Activated CD8-positive, alpha-beta T cell treated with anti-CD3 and anti-CD28 coated beads for 36 hours (primary cell): Measurements from ENCODE around the gene MYO9A. TPM values are rescaled to one million over a fixed set of nuclear protein-coding genes. Genes with fewer than 3 reads are reported as not detected.

ENCODE experiments used
- ATAC-seq: fragments of 200-7000 bp; cut with Tn5 transposase; one replicate; pipeline ENCODE4 v1.10.0; 2021; ENCODE audit warnings: mild to moderate bottlenecking, moderate library complexity
- CTCF ChIA-PET: fragments of 350-600 bp; sonication (Branson Sonifier 250); formaldehyde crosslinking; loops from one replicate; lab custom pipeline; 2021; ENCODE audit warnings: antibody characterized with exemption; lab: Charles Lee
- POLR2A ChIA-PET: fragments of 350-600 bp; sonication (Branson Sonifier 250); formaldehyde crosslinking; loops from one replicate; lab custom pipeline; 2021; ENCODE audit warnings: antibody characterized with exemption; lab: Charles Lee
- DNase-seq: peaks from one replicate; pipeline ENCODE4 v3.0.0-alpha.2; 2020
- H3K27ac Mint-ChIP-seq: one replicate; pipeline ENCODE4 v1.8.0; 2021; ENCODE audit warnings: mild to moderate bottlenecking, mixed read lengths
- H3K27me3 Mint-ChIP-seq: one replicate; pipeline ENCODE4 v1.8.0; 2021; ENCODE audit warnings: mixed read lengths
- H3K36me3 Mint-ChIP-seq: one replicate; pipeline ENCODE4 v1.8.0; 2021; ENCODE audit warnings: low read depth, mixed read lengths
- H3K4me1 Mint-ChIP-seq: one replicate; pipeline ENCODE4 v1.8.0; 2021; ENCODE audit warnings: low read depth, mixed read lengths
- H3K4me3 Mint-ChIP-seq: one replicate; pipeline ENCODE4 v1.8.0; 2021; ENCODE audit warnings: mild to moderate bottlenecking, moderate library complexity, mixed read lengths
- H3K9me3 Mint-ChIP-seq: one replicate; pipeline ENCODE4 v1.8.0; 2021; ENCODE audit warnings: mixed read lengths
- CTCF ChIP-seq: fragments of 200-600 bp; IDR thresholded peaks from one replicate; pipeline ENCODE4 v1.8.0; 2022; ENCODE audit warnings: antibody characterized with exemption, mild to moderate bottlenecking
- intact Hi-C: fragments of 100-400 bp; cut with micrococcal nuclease; formaldehyde crosslinking; loops from one replicate; pipeline ENCODE4 v1.10.0; 2022
- total RNA-seq, 2 experiments: library from RNA; stranded (reverse); gene quantifications; one replicate each; pipeline ENCODE4 v1.2.3, GENCODE V29; 2021

MYO9A gene
- total RNA-seq, 2 experiments from 2014 or later = 16.8 to 18.7 TPM

DNA sequence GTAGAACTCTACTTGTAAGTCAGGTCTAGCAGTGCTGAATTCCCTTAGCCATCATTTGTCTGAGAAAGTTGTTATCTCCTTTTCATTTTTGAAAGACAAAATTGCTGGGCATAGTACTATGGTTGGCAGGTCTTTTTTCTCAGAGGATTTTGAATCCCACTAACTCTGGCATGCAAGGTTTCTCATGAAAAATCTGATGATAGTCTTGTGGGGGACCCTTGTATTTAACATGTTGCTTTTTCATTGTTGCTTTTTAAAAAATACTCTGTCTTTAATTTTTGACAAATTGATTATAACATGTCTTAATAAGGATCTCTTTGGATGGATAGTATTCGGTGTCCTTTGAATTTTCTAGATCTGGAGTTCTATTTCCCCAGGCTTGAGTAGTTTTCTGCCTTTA is 186.7 kb downstream of the MYO9A start:
- no peak overlapping the region for H3K4me3 Mint-ChIP-seq
- peaks cover 58% of the 10 kb centered on the region for H3K36me3 Mint-ChIP-seq
- intact Hi-C loops = no loop called here
- CTCF ChIA-PET = no interaction called here
- TF ChIP-seq CTCF = no peak
- DNase-seq (no peak), ATAC-seq (no peak)
- peaks cover 12% of the 10 kb centered on the region for H3K9me3 Mint-ChIP-seq
- H3K4me1 Mint-ChIP-seq = no peaks in the 10 kb centered on the region
- H3K27me3 Mint-ChIP-seq = no peaks in the 10 kb centered on the region
- POLR2A ChIA-PET = no interaction called here
- H3K27ac Mint-ChIP-seq = no peak overlapping the region

DNA sequence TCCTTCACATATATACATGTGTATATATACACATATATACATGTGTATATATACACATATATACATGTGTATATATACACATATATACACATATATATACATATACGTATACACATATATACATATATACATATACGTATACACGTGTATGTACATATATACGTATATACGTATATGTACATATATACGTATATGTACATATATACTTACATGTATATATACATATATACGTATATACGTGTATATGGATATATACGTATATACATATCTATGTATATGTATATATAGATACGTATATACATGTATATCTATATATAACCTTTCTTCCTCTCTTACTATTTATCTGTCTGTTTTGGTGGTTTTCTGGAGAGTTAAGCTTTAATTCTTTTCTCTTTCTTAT is 192.8 kb downstream of the MYO9A start:
- intact Hi-C loops = no loop called here
- ChIA-PET CTCF (no interaction called here), POLR2A (no interaction called here)
- no peak overlapping the region for H3K4me3 Mint-ChIP-seq
- H3K27me3 Mint-ChIP-seq = no peaks in the 10 kb centered on the region
- H3K4me1 Mint-ChIP-seq = no peaks in the 10 kb centered on the region
- ATAC-seq = no peak
- no peak for TF ChIP-seq CTCF
- peaks cover 8% of the 10 kb centered on the region for H3K36me3 Mint-ChIP-seq
- no peak for DNase-seq
- H3K27ac Mint-ChIP-seq = no peak overlapping the region
- H3K9me3 Mint-ChIP-seq = no peaks in the 10 kb centered on the region

DNA sequence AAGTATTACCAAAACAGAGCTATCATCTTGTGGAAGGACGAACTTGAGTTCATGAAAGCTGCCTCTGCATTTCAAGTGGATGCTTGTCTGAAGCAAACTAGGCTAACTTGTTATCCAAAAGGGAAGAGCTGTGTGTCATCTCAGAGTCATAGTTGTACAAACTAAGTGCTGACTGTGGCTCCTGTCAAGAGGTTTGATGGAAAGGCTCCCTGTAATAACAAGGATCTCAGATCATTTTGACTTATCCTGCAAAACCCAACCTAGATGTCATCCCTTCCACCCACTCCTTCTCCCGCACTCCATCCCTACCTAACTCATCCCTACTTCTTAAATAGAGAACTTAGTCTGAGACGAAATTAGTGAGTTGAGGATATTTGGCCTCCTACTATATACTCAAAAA is 196.8 kb downstream of the MYO9A start:
- intact Hi-C loops = no loop called here
- DNase-seq (no peak), ATAC-seq (no peak)
- no peaks in the 10 kb centered on the region for H3K4me1 Mint-ChIP-seq
- ChIA-PET POLR2A (no interaction called here), CTCF (interaction anchor here (0.8 to 1.0 kb wide), 2 partner anchors 10 to 236 kb away, joined by 3 read pairs; no protein-coding TSS in a partner anchor)
- H3K9me3 Mint-ChIP-seq = no peaks in the 10 kb centered on the region
- H3K27me3 Mint-ChIP-seq = no peaks in the 10 kb centered on the region
- no peak overlapping the region for H3K27ac Mint-ChIP-seq
- no peak overlapping the region for H3K4me3 Mint-ChIP-seq
- no peak for TF ChIP-seq CTCF
- peaks cover 3% of the 10 kb centered on the region for H3K36me3 Mint-ChIP-seq

DNA sequence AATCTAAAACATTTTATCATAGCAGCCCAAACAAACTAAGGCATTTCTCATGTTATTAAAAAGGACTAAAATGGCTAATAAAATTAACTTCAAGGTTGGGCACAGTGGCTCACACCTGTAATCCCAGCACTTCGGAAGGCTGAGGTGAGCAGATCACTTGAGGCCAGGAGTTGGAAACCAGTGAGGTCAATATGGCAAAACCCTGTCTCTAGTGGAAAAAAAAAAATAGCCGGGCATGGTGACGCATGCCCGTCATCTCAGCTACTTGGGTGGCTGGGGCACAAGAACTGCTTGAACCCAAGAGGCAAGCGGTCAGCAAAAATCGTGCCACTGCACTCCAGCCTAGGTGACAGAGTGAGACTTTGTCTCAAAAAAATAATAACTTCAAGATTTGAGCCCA is 197.4 kb downstream of the MYO9A start:
- no peaks in the 10 kb centered on the region for H3K4me1 Mint-ChIP-seq
- peaks cover 3% of the 10 kb centered on the region for H3K36me3 Mint-ChIP-seq
- H3K9me3 Mint-ChIP-seq = no peaks in the 10 kb centered on the region
- intact Hi-C loops = no loop called here
- CTCF ChIA-PET = interaction anchor here (0.8 to 1.0 kb wide), 2 partner anchors 10 to 236 kb away, joined by 3 read pairs; no protein-coding TSS in a partner anchor
- POLR2A ChIA-PET = no interaction called here
- DNase-seq (no peak), ATAC-seq (no peak)
- no peak overlapping the region for H3K27ac Mint-ChIP-seq
- H3K27me3 Mint-ChIP-seq = no peaks in the 10 kb centered on the region
- H3K4me3 Mint-ChIP-seq = no peak overlapping the region
- TF ChIP-seq CTCF = no peak

- Mint-ChIP-seq H3K36me3 (peaks cover 10% of the 10 kb centered on the region), H3K27me3 (no peaks in the 10 kb centered on the region), H3K4me3 (no peak overlapping the region), H3K4me1 (no peaks in the 10 kb centered on the region), H3K27ac (no peak overlapping the region), H3K9me3 (no peaks in the 10 kb centered on the region)
- POLR2A ChIA-PET = no interaction called here
- no peak for DNase-seq
- ATAC-seq = no peak
- intact Hi-C loops = no loop called here
- no peak for TF ChIP-seq CTCF
- CTCF ChIA-PET = no interaction called here
Measured at GRCh38 chr15:71916834-71917233, 201.1 kb downstream of the MYO9A start.
